ENCODE data around the gene TMCC1.

DNA sequence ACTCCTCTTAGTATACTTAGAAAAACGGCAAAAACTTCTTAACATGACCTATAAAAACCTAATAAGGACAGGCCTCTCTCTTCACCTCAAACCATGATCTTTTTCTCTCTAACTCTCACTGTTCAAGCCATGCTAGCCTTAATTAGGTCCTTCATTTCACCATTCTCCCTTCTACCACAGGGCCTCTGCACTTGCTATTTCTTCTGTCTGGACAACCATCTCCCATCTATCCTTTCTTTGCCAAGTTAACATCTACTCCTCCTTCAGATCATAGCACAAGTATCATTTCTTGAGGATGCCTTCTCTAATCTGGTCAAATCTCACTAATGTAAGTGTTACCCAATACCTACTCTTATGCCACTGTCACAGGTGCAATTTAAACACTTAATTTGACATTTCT lies 39.1 kb downstream of the TMCC1 start:
- TF ChIP-seq, protein P1, sequence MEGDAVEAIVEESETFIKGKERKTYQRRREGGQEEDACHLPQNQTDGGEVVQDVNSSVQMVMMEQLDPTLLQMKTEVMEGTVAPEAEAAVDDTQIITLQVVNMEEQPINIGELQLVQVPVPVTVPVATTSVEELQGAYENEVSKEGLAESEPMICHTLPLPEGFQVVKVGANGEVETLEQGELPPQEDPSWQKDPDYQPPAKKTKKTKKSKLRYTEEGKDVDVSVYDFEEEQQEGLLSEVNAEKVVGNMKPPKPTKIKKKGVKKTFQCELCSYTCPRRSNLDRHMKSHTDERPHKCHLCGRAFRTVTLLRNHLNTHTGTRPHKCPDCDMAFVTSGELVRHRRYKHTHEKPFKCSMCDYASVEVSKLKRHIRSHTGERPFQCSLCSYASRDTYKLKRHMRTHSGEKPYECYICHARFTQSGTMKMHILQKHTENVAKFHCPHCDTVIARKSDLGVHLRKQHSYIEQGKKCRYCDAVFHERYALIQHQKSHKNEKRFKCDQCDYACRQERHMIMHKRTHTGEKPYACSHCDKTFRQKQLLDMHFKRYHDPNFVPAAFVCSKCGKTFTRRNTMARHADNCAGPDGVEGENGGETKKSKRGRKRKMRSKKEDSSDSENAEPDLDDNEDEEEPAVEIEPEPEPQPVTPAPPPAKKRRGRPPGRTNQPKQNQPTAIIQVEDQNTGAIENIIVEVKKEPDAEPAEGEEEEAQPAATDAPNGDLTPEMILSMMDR (IDR thresholded peaks at IDR 0.05), result no peak
- TF ChIP-seq POLR2AphosphoS5 (IDR thresholded peaks at IDR 0.05; ENCODE audit: insufficient read depth in 1 of 2, low read depth in 1 of 2), result no peak
- no peak for TF ChIP-seq POLR2A (IDR thresholded peaks at IDR 0.05)
